ENCODE data around the gene PATJ.
A peak's percentile ranks its signal among the peaks of the same experiment; 100 is the strongest.
"Not testable (repeated sequence)": the region's sequence is repeated elsewhere in the genome, so short reads cannot be mapped to it uniquely, and the experiment has no call there.

Gene PATJ

GRCh38 chr1:62117018-62117750 lies 374.9 kb downstream of the PATJ start:
- no peak for DNase-seq

- no peak for DNase-seq
Measured at GRCh38 chr1:62126579-62127290, 384.5 kb downstream of the PATJ start.

- no peak for DNase-seq
Measured at GRCh38 chr1:62128745-62129144, 386.5 kb downstream of the PATJ start.

GRCh38 chr1:62131093-62131725 lies 388.9 kb downstream of the PATJ start:
- no peak for DNase-seq

GRCh38 chr1:62138029-62138428 lies 395.7 kb downstream of the PATJ start:
- DNase-seq = no peak

- no peak for DNase-seq
Measured at GRCh38 chr1:62139410-62139809, 397.1 kb downstream of the PATJ start.

GRCh38 chr1:62140666-62141065 lies 398.4 kb downstream of the PATJ start:
- no peak for DNase-seq

GRCh38 chr1:62142496-62142895 lies 400.2 kb downstream of the PATJ start:
- DNase-seq = no peak

GRCh38 chr1:62144238-62144831 lies 402.1 kb downstream of the PATJ start:
- DNase-seq = no peak

- no peak for DNase-seq
Measured at GRCh38 chr1:62159940-62160348, 417.7 kb downstream of the PATJ start.

- DNase-seq = no peak
Measured at GRCh38 chr1:62161711-62162110, 419.4 kb downstream of the PATJ start.

GRCh38 chr1:62170380-62170779 lies 428.1 kb downstream of the PATJ start:
- DNase-seq = not testable (repeated sequence)

- DNase-seq = peak; percentile 2 to 8
Measured at GRCh38 chr1:62175568-62176179, 433.4 kb downstream of the PATJ start.

GRCh38 chr1:62176597-62177312 lies 434.5 kb downstream of the PATJ start:
- DNase-seq = no peak

- no peak for DNase-seq
Measured at GRCh38 chr1:62177621-62178020, 435.3 kb downstream of the PATJ start.

- no peak for DNase-seq
Measured at GRCh38 chr1:62178372-62178771, 436.1 kb downstream of the PATJ start.

GRCh38 chr1:62180054-62180453 lies 437.8 kb downstream of the PATJ start:
- DNase-seq = not testable (repeated sequence)

GRCh38 chr1:62180639-62181038 lies 438.4 kb downstream of the PATJ start:
- no peak for DNase-seq

GRCh38 chr1:62181532-62181931 lies 439.3 kb downstream of the PATJ start:
- no peak for DNase-seq

- not testable (repeated sequence) for DNase-seq
Measured at GRCh38 chr1:62182157-62182556, 439.9 kb downstream of the PATJ start.

- DNase-seq = not testable (repeated sequence)
Measured at GRCh38 chr1:62183164-62184020, 441.1 kb downstream of the PATJ start.
